RWPE1 (cell line): Measurements from ENCODE around the gene CHIC2.

Source experiments
- CTCF ChIA-PET: fragments of 350-600 bp; sonication (Branson Sonifier 250); formaldehyde crosslinking; extraction: SDS; loops from one replicate; lab custom pipeline; 2021; lab: Yijun Ruan, JAX
- POLR2A ChIA-PET: fragments of 400-600 bp; formaldehyde crosslinking; extraction: SDS; loops from one replicate; lab custom pipeline; 2020; ENCODE audit warnings: antibody characterized with exemption; ENCODE audit not compliant: low non-redundant PET; lab: Yijun Ruan, JAX
- DNase-seq: peaks from one replicate; pipeline ENCODE4 v3.0.0; 2012; ENCODE audit warnings: low spot score
- H3K27ac ChIP-seq: fragments of 450-650 bp; 2 replicates; pipeline ENCODE4 v1.5.1; 2017
- CTCF ChIP-seq: fragments of 450-650 bp; conservative IDR thresholded peaks from 2 replicates; pipeline ENCODE4 v1.5.1; 2017; ENCODE audit warnings: low read depth, mild to moderate bottlenecking

CHIC2 gene

GRCh38 chr4:54073271-54073880, 9.0 kb upstream of the CHIC2 start:
- ChIA-PET CTCF (interaction anchor here (0.5 kb wide), 1 partner anchor 67 kb away, joined by 3 read pairs; no protein-coding TSS in a partner anchor), POLR2A (no interaction called here)
- no peak for TF ChIP-seq CTCF
- DNase-seq, result no peak
- H3K27ac ChIP-seq, result no peak overlapping the region

GRCh38 chr4:54067166-54067565, 2.8 kb upstream of the CHIC2 start:
- ChIA-PET POLR2A (no interaction called here), CTCF (no interaction called here)
- H3K27ac ChIP-seq, result peak overlapping the region; percentile 82
- peak; percentile 83 for DNase-seq
- TF ChIP-seq CTCF, result no peak

GRCh38 chr4:54066718-54067129, 2.3 kb upstream of the CHIC2 start:
- TF ChIP-seq CTCF, result no peak
- ChIA-PET POLR2A (no interaction called here), CTCF (interaction anchor here (0.6 kb wide), 1 partner anchor 126 kb away, joined by 3 read pairs; no protein-coding TSS in a partner anchor)
- DNase-seq, result no peak
- peak overlapping the region; percentile 82 for H3K27ac ChIP-seq

GRCh38 chr4:54066088-54066415, 1.6 kb upstream of the CHIC2 start:
- POLR2A ChIA-PET, result no interaction called here
- DNase-seq, result no peak
- H3K27ac ChIP-seq, result peak overlapping the region; percentile 82
- TF ChIP-seq CTCF, result no peak
- CTCF ChIA-PET, result interaction anchor here (0.6 kb wide), 1 partner anchor 125 kb away, joined by 3 read pairs; no protein-coding TSS in a partner anchor

GRCh38 chr4:54065282-54066087, 1.1 kb upstream of the CHIC2 start:
- peak overlapping the region; percentile 82 for H3K27ac ChIP-seq
- CTCF ChIA-PET, result no interaction called here
- POLR2A ChIA-PET, result no interaction called here
- DNase-seq, result no peak
- TF ChIP-seq CTCF, result no peak

GRCh38 chr4:54063737-54064316, 578 bp downstream of the CHIC2 start:
- DNase-seq, result no peak
- CTCF ChIA-PET, result interaction anchor here (2.0 kb wide), 1 partner anchor 13 kb away, joined by 4 read pairs; no protein-coding TSS in a partner anchor
- POLR2A ChIA-PET, result no interaction called here
- peak overlapping the region; percentile 92 for H3K27ac ChIP-seq
- no peak for TF ChIP-seq CTCF
